Endometrial microvascular endothelial cells (primary cell): ENCODE data around the gene NR2C1. TPM values are rescaled to one million over a fixed set of nuclear protein-coding genes. Genes with fewer than 3 reads are reported as not detected.
"Not testable (repeated sequence)": the region's sequence is repeated elsewhere in the genome, so short reads cannot be mapped to it uniquely, and the experiment has no call there.

Experiments
- in situ Hi-C: cut with HindIII; loops from 2 replicates; pipeline ENCODE4 v1.10.0; 2017; ENCODE audit warnings: low sequenced_read_pairs, low pct_unique_long_range_greater_than_20kb; ENCODE audit errors: inconsistent ontology term
- total RNA-seq: library from RNA; depleted of rRNA; stranded (reverse); fragments of >200 nt; gene quantifications from one replicate; pipeline ENCODE4 v1.2.3, GENCODE V29; 2015; ENCODE audit errors: inconsistent ontology term

NR2C1 gene
- 19.5 TPM for total RNA-seq

- in situ Hi-C loops, result no loop called here
These were observed at the start of gene NR2C1 for GRCh38 chr12:95072900-95073697. TSS of gene NR2C1 (minus strand) at chr12:95073618. CDS start at chr12:95067384, 6,234 bp downstream.

- in situ Hi-C loops, result loop anchor here (10.0 kb wide), 1 partner anchor 96 kb away; the partner anchor contains the start of genes FGD6 and VEZT
These were observed 45.4 kb upstream of the NR2C1 start for GRCh38 chr12:95118788-95119179.

GRCh38 chr12:95118138-95118787, 44.8 kb upstream of the NR2C1 start:
- in situ Hi-C loops, result loop anchor here (10.0 kb wide), 1 partner anchor 97 kb away; the partner anchor contains the start of genes FGD6 and VEZT

GRCh38 chr12:95117178-95117599, 43.8 kb upstream of the NR2C1 start:
- in situ Hi-C loops, result loop anchor here (10.0 kb wide), 1 partner anchor 98 kb away; the partner anchor contains the start of genes FGD6 and VEZT

- in situ Hi-C loops, result loop anchor here (10.0 kb wide), 1 partner anchor 98 kb away; the partner anchor contains the start of genes FGD6 and VEZT
These were observed 43.4 kb upstream of the NR2C1 start for GRCh38 chr12:95116773-95117172.

- in situ Hi-C loops, result loop anchor here (10.0 kb wide), 1 partner anchor 98 kb away; the partner anchor contains the start of genes FGD6 and VEZT
These were observed 42.9 kb upstream of the NR2C1 start for GRCh38 chr12:95116341-95116740.

- in situ Hi-C loops, result loop anchor here (10.0 kb wide), 1 partner anchor 99 kb away; the partner anchor contains the start of genes FGD6 and VEZT
These were observed 42.2 kb upstream of the NR2C1 start for GRCh38 chr12:95115641-95116040.

GRCh38 chr12:95114766-95115405, 41.5 kb upstream of the NR2C1 start:
- in situ Hi-C loops, result loop anchor here (10.0 kb wide), 1 partner anchor 100 kb away; the partner anchor contains the start of genes FGD6 and VEZT

GRCh38 chr12:95107362-95107761, 33.9 kb upstream of the NR2C1 start:
- in situ Hi-C loops, result no loop called here

GRCh38 chr12:95105540-95105939, 32.1 kb upstream of the NR2C1 start:
- in situ Hi-C loops, result no loop called here

- in situ Hi-C loops, result no loop called here
These were observed 31.6 kb upstream of the NR2C1 start for GRCh38 chr12:95104919-95105452.

- in situ Hi-C loops, result no loop called here
These were observed 29.7 kb upstream of the NR2C1 start for GRCh38 chr12:95102916-95103671.

GRCh38 chr12:95101957-95102356, 28.5 kb upstream of the NR2C1 start:
- in situ Hi-C loops, result not testable (repeated sequence)

GRCh38 chr12:95100264-95101190, 27.1 kb upstream of the NR2C1 start:
- in situ Hi-C loops, result no loop called here

- in situ Hi-C loops, result no loop called here
These were observed 25.9 kb upstream of the NR2C1 start for GRCh38 chr12:95099270-95099790.

- in situ Hi-C loops, result no loop called here
These were observed 23.4 kb upstream of the NR2C1 start for GRCh38 chr12:95096852-95097251.

- in situ Hi-C loops, result no loop called here
These were observed 23.0 kb upstream of the NR2C1 start for GRCh38 chr12:95096378-95096777.
